Activated naive CD8-positive, alpha-beta T cell treated with anti-CD3 and anti-CD28 coated beads, Interleukin-2, amount 50 U/mL, for 24 hours (primary cell): ENCODE measurements around the gene AKAP6.

Experiments used
- ATAC-seq: fragments of 150-1000 bp; cut with Tn5 transposase; one replicate; pipeline ENCODE4 v1.10.0; 2021
- DNase-seq: peaks from one replicate; pipeline ENCODE4 v3.0.0; 2021
- H3K27ac Mint-ChIP-seq: one replicate; pipeline ENCODE4 v1.8.0; 2021; ENCODE audit warnings: mild to moderate bottlenecking, mixed read lengths
- H3K27me3 Mint-ChIP-seq: one replicate; pipeline ENCODE4 v1.8.0; 2021; ENCODE audit warnings: mixed read lengths
- H3K36me3 Mint-ChIP-seq: one replicate; pipeline ENCODE4 v1.8.0; 2021; ENCODE audit warnings: low read depth, mixed read lengths
- H3K4me1 Mint-ChIP-seq: one replicate; pipeline ENCODE4 v1.8.0; 2021; ENCODE audit warnings: mixed read lengths
- H3K4me3 Mint-ChIP-seq: one replicate; pipeline ENCODE4 v1.8.0; 2021; ENCODE audit warnings: mild to moderate bottlenecking, moderate library complexity, mixed read lengths
- H3K9me3 Mint-ChIP-seq: one replicate; pipeline ENCODE4 v1.8.0; 2021; ENCODE audit warnings: mixed read lengths

The AKAP6 gene

GRCh38 chr14:32400480-32400879 lies 71.4 kb downstream of the AKAP6 start:
- no peak for ATAC-seq
- H3K4me3 Mint-ChIP-seq = no peak overlapping the region
- no peaks in the 10 kb centered on the region for H3K9me3 Mint-ChIP-seq
- H3K36me3 Mint-ChIP-seq = no peaks in the 10 kb centered on the region
- no peak overlapping the region for H3K27ac Mint-ChIP-seq
- no peaks in the 10 kb centered on the region for H3K27me3 Mint-ChIP-seq
- no peaks in the 10 kb centered on the region for H3K4me1 Mint-ChIP-seq
- DNase-seq = no peak

GRCh38 chr14:32403021-32403420 lies 73.9 kb downstream of the AKAP6 start:
- no peak for ATAC-seq

GRCh38 chr14:32403688-32404087 lies 74.6 kb downstream of the AKAP6 start:
- Mint-ChIP-seq H3K36me3 (no peaks in the 10 kb centered on the region), H3K9me3 (no peaks in the 10 kb centered on the region), H3K4me3 (no peak overlapping the region), H3K4me1 (no peaks in the 10 kb centered on the region), H3K27me3 (no peaks in the 10 kb centered on the region), H3K27ac (no peak overlapping the region)
- DNase-seq (no peak), ATAC-seq (no peak)

More at GRCh38 chr14:32403021-32403420, 73.9 kb downstream of the AKAP6 start:
- Mint-ChIP-seq H3K36me3 (no peaks in the 10 kb centered on the region), H3K4me3 (no peak overlapping the region), H3K27me3 (no peaks in the 10 kb centered on the region), H3K27ac (no peak overlapping the region), H3K9me3 (no peaks in the 10 kb centered on the region), H3K4me1 (no peaks in the 10 kb centered on the region)
- no peak for DNase-seq

- no peak for ATAC-seq
- no peak for DNase-seq
- H3K36me3 Mint-ChIP-seq = no peaks in the 10 kb centered on the region
- no peaks in the 10 kb centered on the region for H3K27me3 Mint-ChIP-seq
- H3K4me1 Mint-ChIP-seq = no peaks in the 10 kb centered on the region
- H3K27ac Mint-ChIP-seq = no peak overlapping the region
- no peak overlapping the region for H3K4me3 Mint-ChIP-seq
- no peaks in the 10 kb centered on the region for H3K9me3 Mint-ChIP-seq
These were observed 75.9 kb downstream of the AKAP6 start for GRCh38 chr14:32404784-32405573.

- no peak for DNase-seq
- no peaks in the 10 kb centered on the region for H3K27me3 Mint-ChIP-seq
These were observed 76.8 kb downstream of the AKAP6 start for GRCh38 chr14:32405856-32406255.

GRCh38 chr14:32407130-32407529 lies 78.0 kb downstream of the AKAP6 start:
- no peak overlapping the region for H3K27ac Mint-ChIP-seq
- no peaks in the 10 kb centered on the region for H3K27me3 Mint-ChIP-seq
- H3K4me1 Mint-ChIP-seq = no peaks in the 10 kb centered on the region
- H3K36me3 Mint-ChIP-seq = no peaks in the 10 kb centered on the region
- ATAC-seq = no peak
- no peaks in the 10 kb centered on the region for H3K9me3 Mint-ChIP-seq
- DNase-seq = no peak
- no peak overlapping the region for H3K4me3 Mint-ChIP-seq

More at GRCh38 chr14:32405856-32406255, 76.8 kb downstream of the AKAP6 start:
- Mint-ChIP-seq H3K36me3 (no peaks in the 10 kb centered on the region), H3K27ac (no peak overlapping the region), H3K4me1 (no peaks in the 10 kb centered on the region), H3K4me3 (no peak overlapping the region), H3K9me3 (no peaks in the 10 kb centered on the region)
- no peak for ATAC-seq

- no peaks in the 10 kb centered on the region for H3K4me1 Mint-ChIP-seq
- no peak overlapping the region for H3K27ac Mint-ChIP-seq
- no peaks in the 10 kb centered on the region for H3K36me3 Mint-ChIP-seq
- H3K9me3 Mint-ChIP-seq = no peaks in the 10 kb centered on the region
- ATAC-seq (no peak), DNase-seq (no peak)
- no peak overlapping the region for H3K4me3 Mint-ChIP-seq
- no peaks in the 10 kb centered on the region for H3K27me3 Mint-ChIP-seq
These were observed 78.9 kb downstream of the AKAP6 start for GRCh38 chr14:32408018-32408417.

GRCh38 chr14:32412103-32412502 lies 83.0 kb downstream of the AKAP6 start:
- DNase-seq (no peak), ATAC-seq (no peak)
- Mint-ChIP-seq H3K27ac (no peak overlapping the region), H3K9me3 (no peaks in the 10 kb centered on the region), H3K4me1 (no peaks in the 10 kb centered on the region), H3K36me3 (no peaks in the 10 kb centered on the region), H3K27me3 (no peaks in the 10 kb centered on the region), H3K4me3 (no peak overlapping the region)

GRCh38 chr14:32412532-32412931 lies 83.4 kb downstream of the AKAP6 start:
- Mint-ChIP-seq H3K27ac (no peak overlapping the region), H3K9me3 (no peaks in the 10 kb centered on the region), H3K27me3 (no peaks in the 10 kb centered on the region), H3K4me3 (no peak overlapping the region), H3K36me3 (no peaks in the 10 kb centered on the region), H3K4me1 (no peaks in the 10 kb centered on the region)
- DNase-seq (no peak), ATAC-seq (no peak)

GRCh38 chr14:32413967-32414640 lies 85.0 kb downstream of the AKAP6 start:
- ATAC-seq (no peak), DNase-seq (no peak)
- Mint-ChIP-seq H3K4me3 (no peak overlapping the region), H3K4me1 (no peaks in the 10 kb centered on the region), H3K27ac (no peak overlapping the region), H3K9me3 (no peaks in the 10 kb centered on the region), H3K27me3 (no peaks in the 10 kb centered on the region), H3K36me3 (no peaks in the 10 kb centered on the region)

- no peak overlapping the region for H3K4me3 Mint-ChIP-seq
- no peaks in the 10 kb centered on the region for H3K4me1 Mint-ChIP-seq
- DNase-seq (no peak), ATAC-seq (no peak)
- no peaks in the 10 kb centered on the region for H3K9me3 Mint-ChIP-seq
- H3K27ac Mint-ChIP-seq = no peak overlapping the region
- H3K27me3 Mint-ChIP-seq = no peaks in the 10 kb centered on the region
- no peaks in the 10 kb centered on the region for H3K36me3 Mint-ChIP-seq
These were observed 85.7 kb downstream of the AKAP6 start for GRCh38 chr14:32414808-32415255.

GRCh38 chr14:32417956-32418552 lies 89.0 kb downstream of the AKAP6 start:
- ATAC-seq (no peak), DNase-seq (no peak)
- Mint-ChIP-seq H3K27me3 (no peaks in the 10 kb centered on the region), H3K36me3 (no peaks in the 10 kb centered on the region), H3K27ac (no peak overlapping the region), H3K4me1 (no peaks in the 10 kb centered on the region), H3K9me3 (peaks cover 12% of the 10 kb centered on the region), H3K4me3 (no peak overlapping the region)

GRCh38 chr14:32419429-32419828 lies 90.3 kb downstream of the AKAP6 start:
- Mint-ChIP-seq H3K36me3 (no peaks in the 10 kb centered on the region), H3K27ac (no peak overlapping the region), H3K4me3 (no peak overlapping the region), H3K27me3 (no peaks in the 10 kb centered on the region), H3K4me1 (no peaks in the 10 kb centered on the region), H3K9me3 (peaks cover 13% of the 10 kb centered on the region)
- DNase-seq = no peak
- no peak for ATAC-seq

GRCh38 chr14:32421781-32422180 lies 92.7 kb downstream of the AKAP6 start:
- DNase-seq = no peak
- H3K27ac Mint-ChIP-seq = no peak overlapping the region
- H3K4me1 Mint-ChIP-seq = no peaks in the 10 kb centered on the region
- peaks cover 13% of the 10 kb centered on the region for H3K9me3 Mint-ChIP-seq
- peaks cover 2% of the 10 kb centered on the region for H3K27me3 Mint-ChIP-seq
- no peaks in the 10 kb centered on the region for H3K36me3 Mint-ChIP-seq
- H3K4me3 Mint-ChIP-seq = no peak overlapping the region
- ATAC-seq = no peak

GRCh38 chr14:32422440-32422839 lies 93.3 kb downstream of the AKAP6 start:
- Mint-ChIP-seq H3K27ac (no peak overlapping the region), H3K36me3 (no peaks in the 10 kb centered on the region), H3K27me3 (peaks cover 2% of the 10 kb centered on the region), H3K4me1 (no peaks in the 10 kb centered on the region), H3K9me3 (peaks cover 13% of the 10 kb centered on the region), H3K4me3 (no peak overlapping the region)
- ATAC-seq (no peak), DNase-seq (no peak)
